ENCODE measurements around the gene TMC1. TPM values are rescaled to one million over a fixed set of nuclear protein-coding genes. Genes with fewer than 3 reads are reported as not detected.

The TMC1 gene
- total RNA-seq, 4 donors from 2014 or later: 0.32 TPM; not detected in 3

DNA sequence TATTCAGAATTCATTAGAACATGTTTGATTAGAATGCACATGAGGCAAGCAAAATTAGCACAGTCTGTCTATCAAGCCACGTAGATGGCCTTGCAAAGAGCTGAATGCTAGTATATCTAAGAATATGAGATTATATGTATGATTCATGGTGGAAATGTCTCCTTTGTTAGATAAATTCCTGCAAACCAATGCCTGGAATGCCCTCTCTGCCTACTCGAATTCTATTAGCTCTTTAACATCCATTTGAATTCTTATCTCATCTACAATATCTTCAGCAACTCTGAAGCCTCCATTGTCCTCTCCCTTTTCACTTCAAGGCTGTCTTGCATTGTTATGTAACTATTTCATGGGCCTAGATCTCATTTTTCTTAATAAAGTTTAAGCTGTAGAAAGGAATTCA lies 205.5 kb downstream of the TMC1 start:
- Histone ChIP-seq H3K4me1 (no peaks in the 10 kb centered on the region), H3K36me3 (no peaks in the 10 kb centered on the region), H3K9me3 (no peaks in the 10 kb centered on the region), H3K4me3 (no peak overlapping the region), H3K27me3 (no peaks in the 10 kb centered on the region), H3K27ac (no peak overlapping the region)
- TF ChIP-seq EP300 (IDR thresholded peaks at IDR 0.05; ENCODE audit: low read depth): no peak
- no peak for TF ChIP-seq POLR2A (IDR thresholded peaks at IDR 0.05)
- no peak for TF ChIP-seq CTCF (IDR thresholded peaks at IDR 0.05)
- TF ChIP-seq POLR2AphosphoS5 (IDR thresholded peaks at IDR 0.05): no peak
- intact Hi-C loops (cut with DNase I; ENCODE audit: low total_unique reads) (loop anchor here (5.0 kb wide), 1 partner anchor 1655 kb away; no protein-coding TSS in a partner anchor), in situ Hi-C loops (cut with MboI; ENCODE audit: low pct_ligation_motif_present in 1 of 4, low pct_unique_long_range_greater_than_20kb in 1 of 4, low sequenced_read_pairs in 3 of 4) (loop anchor here in 1 of 4 donors (25.0 kb wide), 1 partner anchor 90 kb away; no protein-coding TSS in a partner anchor)
- DNase-seq: no peak
- 72 to 75% methylated on average over 2 of the region's 2 CpGs for WGBS, 2 donors (ENCODE audit: low coverage in 1 of 2)

GRCh38 chr9:72728031-72728770 lies 206.8 kb downstream of the TMC1 start:
- no peaks in the 10 kb centered on the region for H3K36me3 ChIP-seq
- H3K27me3 ChIP-seq: no peaks in the 10 kb centered on the region
- in situ Hi-C loops (cut with MboI; ENCODE audit: low pct_ligation_motif_present in 1 of 4, low pct_unique_long_range_greater_than_20kb in 1 of 4, low sequenced_read_pairs in 3 of 4) (loop anchor here in 1 of 4 donors (25.0 kb wide), 1 partner anchor 91 kb away; no protein-coding TSS in a partner anchor), intact Hi-C loops (cut with DNase I; ENCODE audit: low total_unique reads) (loop anchor here (5.0 kb wide), 1 partner anchor 1656 kb away; no protein-coding TSS in a partner anchor)
- DNase-seq: no peak
- TF ChIP-seq CTCF (IDR thresholded peaks at IDR 0.05): no peak
- no peak for TF ChIP-seq POLR2AphosphoS5 (IDR thresholded peaks at IDR 0.05)
- TF ChIP-seq EP300 (IDR thresholded peaks at IDR 0.05; ENCODE audit: low read depth): no peak
- TF ChIP-seq POLR2A (IDR thresholded peaks at IDR 0.05): no peak
- no peaks in the 10 kb centered on the region for H3K9me3 ChIP-seq
- no peak overlapping the region for H3K27ac ChIP-seq
- H3K4me1 ChIP-seq: no peaks in the 10 kb centered on the region
- H3K4me3 ChIP-seq: no peak overlapping the region

DNA sequence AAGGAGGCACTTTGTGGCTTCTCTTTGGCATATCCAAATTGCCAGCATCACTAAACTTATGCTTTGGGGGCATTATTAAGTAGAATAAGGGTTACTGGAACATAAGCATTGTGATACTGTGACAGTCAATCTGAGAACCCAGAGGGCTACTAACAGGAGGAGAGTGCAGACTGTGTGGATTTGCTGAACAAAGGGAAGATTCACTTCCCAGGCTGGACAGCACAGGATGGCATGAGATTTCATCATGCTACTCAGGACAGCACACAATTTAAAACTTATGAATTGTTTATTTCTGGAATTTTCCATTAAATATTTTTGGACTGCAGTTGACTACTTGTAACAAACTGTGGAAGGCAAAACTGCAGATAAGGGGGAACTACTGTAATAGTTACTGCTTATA lies 212.5 kb downstream of the TMC1 start:
- H3K27me3 ChIP-seq: no peaks in the 10 kb centered on the region
- H3K9me3 ChIP-seq: no peaks in the 10 kb centered on the region
- in situ Hi-C loops (cut with MboI; ENCODE audit: low pct_ligation_motif_present in 1 of 4, low pct_unique_long_range_greater_than_20kb in 1 of 4, low sequenced_read_pairs in 3 of 4) (loop anchor here in 1 of 4 donors (25.0 kb wide), 1 partner anchor 97 kb away; no protein-coding TSS in a partner anchor), intact Hi-C loops (cut with DNase I; ENCODE audit: low total_unique reads) (no loop called here)
- no peak for DNase-seq
- H3K4me1 ChIP-seq: no peaks in the 10 kb centered on the region
- no peak overlapping the region for H3K27ac ChIP-seq
- no peaks in the 10 kb centered on the region for H3K36me3 ChIP-seq
- TF ChIP-seq POLR2AphosphoS5 (IDR thresholded peaks at IDR 0.05) (no peak), EP300 (IDR thresholded peaks at IDR 0.05; ENCODE audit: low read depth) (no peak), CTCF (IDR thresholded peaks at IDR 0.05) (no peak), POLR2A (IDR thresholded peaks at IDR 0.05) (no peak)
- H3K4me3 ChIP-seq: no peak overlapping the region

DNA sequence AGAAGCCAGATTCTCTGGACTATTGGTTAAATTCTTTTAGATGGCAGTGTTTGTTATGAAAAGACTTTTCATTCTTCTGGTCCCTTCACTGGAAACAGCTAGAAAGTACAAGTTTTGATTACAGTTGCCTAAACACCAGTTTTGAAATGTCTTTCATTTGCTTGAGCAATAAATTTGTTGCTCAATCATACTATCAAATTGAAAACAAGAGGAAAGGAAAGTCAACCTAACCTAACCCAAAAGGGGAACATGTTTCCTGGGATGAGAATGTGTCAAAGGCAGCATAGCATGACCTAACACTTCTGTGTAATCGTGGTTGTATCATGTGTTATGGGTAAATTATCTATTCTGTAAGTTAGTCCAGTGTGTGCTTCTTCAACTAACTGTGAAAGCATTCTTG lies 213.2 kb downstream of the TMC1 start:
- H3K4me1 ChIP-seq: no peaks in the 10 kb centered on the region
- no peak overlapping the region for H3K4me3 ChIP-seq
- DNase-seq: no peak
- intact Hi-C loops (cut with DNase I; ENCODE audit: low total_unique reads): no loop called here
- in situ Hi-C loops (cut with MboI; ENCODE audit: low pct_ligation_motif_present in 1 of 4, low pct_unique_long_range_greater_than_20kb in 1 of 4, low sequenced_read_pairs in 3 of 4): loop anchor here in 1 of 4 donors (25.0 kb wide), 1 partner anchor 97 kb away; no protein-coding TSS in a partner anchor
- no peak overlapping the region for H3K27ac ChIP-seq
- WGBS, 2 donors (ENCODE audit: low coverage in 1 of 2): 55 to 67% methylated on average over 1 of the region's 1 CpG
- no peaks in the 10 kb centered on the region for H3K36me3 ChIP-seq
- no peaks in the 10 kb centered on the region for H3K9me3 ChIP-seq
- H3K27me3 ChIP-seq: no peaks in the 10 kb centered on the region
- TF ChIP-seq POLR2AphosphoS5 (IDR thresholded peaks at IDR 0.05) (no peak), CTCF (IDR thresholded peaks at IDR 0.05) (no peak), POLR2A (IDR thresholded peaks at IDR 0.05) (no peak), EP300 (IDR thresholded peaks at IDR 0.05; ENCODE audit: low read depth) (no peak)

Measured in transverse colon (tissue), 4 donors.